GM18505 (cell line): ENCODE data around the gene MAP3K20.

ENCODE experiments used
- ATAC-seq: cut with Tn5 transposase; IDR thresholded peaks from one replicate; pipeline ENCODE4 v1.9.1; 2021; ENCODE audit not compliant: unreplicated experiment
- POLR2A ChIP-seq: IDR thresholded peaks from 4 replicates; pipeline ENCODE4 v1.6.1; 2011; ENCODE audit warnings: borderline replicate concordance; ENCODE audit not compliant: insufficient read depth, insufficient read length; ENCODE audit errors: extremely low read depth

Gene MAP3K20

DNA sequence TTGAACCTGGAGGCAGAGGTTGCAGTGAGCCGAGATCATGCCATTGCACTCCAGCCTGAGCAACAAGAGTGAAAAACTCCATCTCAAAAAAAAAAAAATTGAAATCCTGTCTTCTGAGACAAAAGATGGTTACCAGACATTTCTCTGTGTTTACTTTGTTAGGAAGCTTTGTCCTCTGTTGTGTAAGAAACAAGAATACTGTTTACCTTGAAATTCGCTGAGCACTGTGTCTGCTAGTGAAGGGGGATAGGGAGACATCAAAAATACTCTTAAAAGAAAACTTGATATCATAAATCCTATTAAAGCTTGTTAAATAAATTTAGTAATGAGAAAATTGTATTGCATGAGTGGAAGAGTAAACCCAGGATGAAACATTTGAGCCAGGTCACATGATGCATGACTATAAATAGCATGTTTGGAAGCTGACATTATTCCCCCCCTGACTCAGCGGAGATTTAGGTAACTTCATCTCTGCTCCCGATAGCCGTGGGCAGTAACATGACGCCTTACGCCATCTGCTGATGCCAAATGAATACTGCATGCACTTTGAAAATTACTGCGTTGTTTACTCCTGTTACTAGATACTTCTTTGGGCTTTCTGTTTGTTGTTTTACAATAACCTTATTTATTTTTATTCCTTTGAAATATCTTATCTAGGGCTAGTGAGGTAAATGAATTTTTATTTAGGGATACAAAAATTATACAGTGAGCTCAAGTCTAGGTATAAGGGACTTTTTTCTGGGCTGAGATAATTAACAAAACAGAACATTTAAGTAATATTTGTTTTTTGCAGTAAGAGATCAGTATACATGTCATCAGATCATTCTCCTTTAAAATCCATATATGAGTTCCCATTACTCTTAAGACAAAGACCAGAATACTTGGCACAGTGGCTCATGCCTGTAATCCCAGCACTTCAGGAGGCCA lies 134.9 kb downstream of the MAP3K20 start:
- no peak for ATAC-seq
- no peak for TF ChIP-seq POLR2A

DNA sequence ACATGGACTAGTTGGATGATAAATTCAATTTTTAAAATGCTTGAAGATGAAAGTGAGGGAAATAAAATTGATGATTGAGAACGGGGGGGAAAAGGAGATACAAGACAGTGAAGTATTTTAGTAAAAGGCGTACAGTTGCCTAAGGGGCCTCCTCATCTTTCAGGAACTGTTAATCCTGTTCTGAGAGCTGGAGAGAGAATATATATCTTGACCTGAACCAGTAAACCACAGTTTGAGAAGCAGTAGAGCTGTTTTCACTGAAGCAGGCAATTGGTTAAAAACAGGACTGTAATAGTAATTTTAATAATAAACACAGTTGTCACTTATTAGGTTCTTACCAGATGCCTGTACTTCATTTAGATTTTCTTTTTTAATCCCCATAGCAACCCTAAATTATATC lies 137.5 kb downstream of the MAP3K20 start:
- TF ChIP-seq POLR2A = no peak
- ATAC-seq = no peak

DNA sequence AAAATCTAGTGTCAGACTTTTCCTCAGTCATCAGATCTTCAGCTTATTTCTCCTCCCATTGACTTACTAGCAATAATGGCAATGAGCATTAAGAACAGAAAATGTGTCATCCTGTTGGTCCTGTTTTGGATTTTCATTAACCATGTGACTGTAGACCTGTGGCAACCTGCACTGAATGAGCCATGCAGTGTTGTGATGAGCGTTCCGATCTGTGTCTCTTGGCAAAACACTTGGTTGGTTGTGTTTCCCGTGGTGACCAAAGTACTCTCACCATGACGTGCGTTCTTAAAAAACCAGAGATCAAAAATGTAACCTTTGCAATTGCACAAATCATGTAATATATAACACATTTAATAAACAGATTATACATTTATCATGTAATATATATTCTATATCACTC lies 138.6 kb downstream of the MAP3K20 start:
- no peak for TF ChIP-seq POLR2A
- ATAC-seq = no peak

DNA sequence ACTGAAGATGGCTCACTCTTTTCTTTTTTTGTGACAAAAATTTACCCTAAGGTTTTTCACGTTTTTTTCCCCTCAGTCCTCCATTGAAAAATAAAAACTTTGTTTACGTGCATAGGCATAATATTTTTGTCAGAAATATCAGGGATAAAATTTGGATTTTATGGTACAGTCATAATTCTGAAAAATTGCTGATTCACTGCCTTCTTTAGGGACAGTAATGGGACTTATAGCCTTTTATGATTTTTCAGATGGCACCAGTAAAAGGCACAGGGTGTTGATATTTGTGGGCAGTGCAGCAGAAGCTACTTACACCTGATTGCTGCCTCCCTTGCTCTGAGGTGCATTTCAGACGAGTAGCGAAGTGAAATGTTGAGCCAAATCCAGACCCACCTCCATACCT lies 139.7 kb downstream of the MAP3K20 start:
- ATAC-seq = no peak
- no peak for TF ChIP-seq POLR2A

DNA sequence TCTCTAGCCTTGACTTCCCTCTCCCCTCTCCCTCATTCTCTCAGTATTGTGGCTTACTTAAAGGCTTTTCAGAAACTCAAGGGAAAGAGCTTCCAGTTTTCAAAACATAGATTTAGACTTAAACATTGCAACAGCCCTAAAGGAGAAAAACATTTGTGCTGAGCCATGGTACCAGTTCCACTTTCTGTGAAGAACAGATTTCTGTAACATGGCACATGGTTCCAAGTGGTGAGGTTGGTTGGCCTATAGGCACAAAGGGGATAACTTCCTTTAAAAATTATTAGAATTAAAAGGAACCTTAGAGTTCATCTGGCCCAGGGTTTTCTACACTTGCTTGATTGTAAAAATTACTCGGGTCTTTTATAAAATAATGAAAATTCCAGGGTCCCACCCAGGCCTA lies 140.4 kb downstream of the MAP3K20 start:
- ATAC-seq = no peak
- no peak for TF ChIP-seq POLR2A

DNA sequence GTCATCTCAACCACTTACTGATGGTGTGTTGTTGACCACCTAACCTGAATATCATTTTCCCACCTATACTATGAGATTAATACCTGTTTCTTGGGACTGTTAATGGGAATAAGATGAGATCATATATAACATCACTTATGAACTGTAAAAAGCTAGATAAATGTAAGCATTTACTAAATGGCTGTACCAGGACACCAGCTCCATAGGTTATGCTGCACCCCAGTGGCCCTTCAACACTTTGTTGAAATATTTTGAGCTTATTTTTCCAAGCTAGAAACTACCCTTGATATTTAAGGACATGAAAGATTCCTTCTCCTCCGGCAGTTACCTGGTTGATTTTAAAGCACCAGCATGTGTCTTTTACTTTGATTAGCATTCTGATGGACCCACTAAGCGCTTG lies 141.0 kb downstream of the MAP3K20 start:
- TF ChIP-seq POLR2A = no peak
- ATAC-seq = no peak

DNA sequence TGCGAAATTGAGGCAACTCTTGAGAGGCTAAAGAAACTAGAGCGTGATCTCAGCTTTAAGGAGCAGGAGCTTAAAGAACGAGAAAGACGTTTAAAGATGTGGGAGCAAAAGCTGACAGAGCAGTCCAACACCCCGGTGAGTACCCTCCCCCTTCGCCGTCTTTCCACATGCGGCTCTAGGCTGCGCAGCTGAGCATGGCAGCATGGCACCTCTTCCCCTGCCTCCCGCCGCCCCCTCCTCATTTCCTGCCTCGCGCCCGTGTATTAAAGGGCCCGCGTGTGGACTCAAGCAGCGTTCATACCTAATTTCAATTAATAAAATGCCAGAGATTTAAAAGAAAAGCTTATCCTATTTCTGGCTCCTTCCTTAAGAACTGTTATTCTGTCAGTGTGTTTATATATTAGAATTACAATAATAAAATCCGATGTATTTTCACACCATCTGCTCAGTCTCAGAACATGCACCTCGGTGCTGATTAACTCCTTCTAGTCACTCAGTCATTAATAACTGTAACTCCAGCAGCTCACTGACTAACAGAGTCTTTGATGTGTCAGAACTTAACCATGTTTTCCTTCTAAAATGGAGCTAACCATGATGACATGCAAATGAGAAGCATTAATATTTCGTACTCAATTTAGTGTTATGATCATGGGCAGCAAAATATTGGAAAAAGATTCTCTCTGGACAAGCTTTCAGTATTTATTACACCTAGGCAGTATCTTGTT lies 141.6 kb downstream of the MAP3K20 start:
- no peak for ATAC-seq
- no peak for TF ChIP-seq POLR2A

DNA sequence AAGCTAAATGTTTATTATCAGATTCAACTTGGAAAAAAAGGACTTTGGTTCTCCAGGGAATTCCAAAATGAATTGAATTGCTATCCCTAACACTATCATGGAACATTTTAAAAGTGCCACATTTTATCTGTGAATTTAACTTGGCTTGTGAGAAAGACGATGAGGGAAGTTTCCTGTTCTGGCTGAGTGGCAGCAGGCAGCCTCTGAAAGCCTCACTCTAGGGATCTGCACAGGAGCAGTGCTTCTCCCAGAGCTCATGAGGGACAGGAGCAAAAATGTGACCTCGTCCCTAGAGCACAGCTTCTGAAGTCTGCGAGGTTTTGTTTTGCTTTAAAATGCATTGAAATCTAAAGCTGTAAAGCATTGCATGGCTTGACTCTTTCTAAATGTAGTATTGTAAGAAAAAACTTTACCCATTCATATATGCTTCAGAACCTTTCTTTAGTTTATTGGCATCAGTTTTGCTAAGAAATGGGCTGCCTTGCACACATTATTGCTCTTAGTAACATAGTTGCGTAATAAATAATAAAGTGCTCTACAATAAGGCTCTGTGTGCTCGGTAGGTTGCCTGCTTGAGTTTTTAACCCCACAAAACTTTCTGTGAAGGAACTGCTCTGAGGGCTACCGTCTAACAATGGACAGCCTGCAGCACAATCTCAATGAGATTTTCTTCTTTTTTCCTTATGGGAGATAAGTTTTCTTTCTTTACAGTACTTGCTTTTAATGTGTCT lies 142.8 kb downstream of the MAP3K20 start:
- ATAC-seq = no peak
- no peak for TF ChIP-seq POLR2A

DNA sequence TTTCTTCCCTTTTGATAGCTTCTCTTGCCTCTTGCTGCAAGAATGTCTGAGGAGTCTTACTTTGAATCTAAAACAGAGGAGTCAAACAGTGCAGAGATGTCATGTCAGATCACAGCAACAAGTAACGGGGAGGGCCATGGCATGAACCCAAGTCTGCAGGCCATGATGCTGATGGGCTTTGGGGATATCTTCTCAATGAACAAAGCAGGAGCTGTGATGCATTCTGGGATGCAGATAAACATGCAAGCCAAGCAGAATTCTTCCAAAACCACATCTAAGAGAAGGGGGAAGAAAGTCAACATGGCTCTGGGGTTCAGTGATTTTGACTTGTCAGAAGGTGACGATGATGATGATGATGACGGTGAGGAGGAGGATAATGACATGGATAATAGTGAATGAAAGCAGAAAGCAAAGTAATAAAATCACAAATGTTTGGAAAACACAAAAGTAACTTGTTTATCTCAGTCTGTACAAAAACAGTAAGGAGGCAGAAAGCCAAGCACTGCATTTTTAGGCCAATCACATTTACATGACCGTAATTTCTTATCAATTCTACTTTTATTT lies 145.6 kb downstream of the MAP3K20 start:
- ATAC-seq = no peak

DNA sequence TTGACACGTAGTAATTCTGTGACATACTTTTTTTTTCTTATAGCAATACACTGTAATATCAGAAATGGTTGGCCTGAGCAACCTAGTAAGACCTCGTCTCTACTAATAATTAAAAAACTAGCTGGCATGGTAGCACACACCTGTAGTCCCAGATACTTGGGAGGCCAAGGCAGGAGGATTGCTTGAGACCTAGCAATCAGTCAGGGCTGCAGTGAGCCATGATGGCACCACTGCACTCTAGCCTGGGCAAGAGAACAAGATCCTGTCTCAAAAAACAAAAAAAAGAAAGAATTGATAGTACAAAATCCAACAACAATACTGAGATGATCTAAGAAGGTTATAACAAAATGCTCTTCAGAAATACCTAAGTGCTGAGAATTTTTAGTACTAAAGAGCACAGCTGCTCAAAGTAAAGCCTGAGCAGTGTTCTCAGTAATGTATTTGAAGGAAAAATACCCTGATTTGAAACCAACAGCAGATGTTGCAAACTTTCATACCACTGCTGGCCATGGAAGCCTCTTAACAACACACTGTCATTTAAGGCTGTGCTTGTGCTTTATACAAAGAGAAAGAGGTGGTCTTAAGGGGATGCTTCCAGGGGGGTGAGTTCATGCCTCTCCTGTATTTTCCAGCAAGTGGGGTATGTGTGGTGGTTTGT lies 146.4 kb downstream of the MAP3K20 start:
- TF ChIP-seq POLR2A = no peak

More for the DNA sequence above, 145.6 kb downstream of the MAP3K20 start:
- no peak for TF ChIP-seq POLR2A

DNA sequence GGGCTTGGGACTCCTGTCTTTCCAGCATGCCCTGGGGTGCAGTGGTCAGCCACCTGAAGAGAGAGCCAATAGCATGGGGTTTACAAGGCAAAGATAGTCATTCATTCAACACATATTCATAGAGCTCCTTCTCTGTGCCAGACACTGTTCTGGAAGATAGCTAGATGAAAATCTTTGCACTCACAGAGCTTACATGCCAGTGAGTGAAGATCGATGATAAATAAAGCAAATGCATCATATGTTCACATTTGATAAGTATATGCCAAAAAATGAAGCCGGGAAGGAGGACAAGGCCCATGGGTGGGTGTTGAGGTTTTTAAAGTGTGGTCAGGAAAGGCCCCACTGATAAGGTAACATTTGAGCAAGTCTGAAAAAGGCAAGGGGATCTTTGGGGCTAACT lies 148.2 kb downstream of the MAP3K20 start:
- ATAC-seq = no peak
- TF ChIP-seq POLR2A = no peak

More for the DNA sequence above, 146.4 kb downstream of the MAP3K20 start:
- no peak for ATAC-seq

DNA sequence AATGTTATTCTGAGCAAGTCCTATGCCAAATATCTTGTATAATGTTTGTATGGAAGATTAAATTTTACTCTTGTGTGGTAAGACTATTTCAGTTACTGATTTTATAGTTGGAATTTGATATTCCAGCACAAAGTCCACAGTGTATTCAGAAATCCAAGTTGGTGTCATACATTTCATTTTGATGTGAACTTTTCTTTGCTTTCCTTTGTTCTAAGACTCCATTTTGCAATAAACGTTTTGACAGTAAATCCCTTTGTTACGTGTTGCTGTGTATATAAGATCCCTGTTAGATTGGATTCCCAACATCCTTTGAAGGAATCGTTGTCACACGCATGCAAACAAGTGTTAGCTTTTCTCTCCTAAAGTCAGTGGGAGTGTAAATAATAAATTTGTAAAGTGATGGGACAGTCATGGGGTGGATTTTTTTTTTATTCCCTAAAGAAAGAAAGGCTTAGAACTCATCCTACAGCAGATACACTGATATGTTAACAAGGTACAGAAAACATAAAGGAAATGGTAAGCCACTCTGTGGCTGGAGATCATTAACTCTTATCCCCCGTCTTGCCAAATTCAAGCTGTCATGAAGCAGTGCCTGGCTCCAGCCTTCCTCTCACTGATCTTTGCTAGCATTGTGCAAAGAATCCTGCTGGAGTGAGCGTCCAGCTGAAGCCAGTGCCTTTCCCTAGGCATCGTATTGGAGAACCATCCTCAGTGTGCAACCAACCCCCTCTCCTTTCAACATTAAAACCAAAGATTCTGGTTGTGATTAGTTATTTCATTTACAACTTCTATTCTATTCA lies 151.5 kb downstream of the MAP3K20 start:
- TF ChIP-seq POLR2A = no peak
- no peak for ATAC-seq
